ENCODE data around the gene PSG2.
"Not testable (repeated sequence)": the region's sequence is repeated elsewhere in the genome, so short reads cannot be mapped to it uniquely, and the experiment has no call there.

The PSG2 gene

DNA sequence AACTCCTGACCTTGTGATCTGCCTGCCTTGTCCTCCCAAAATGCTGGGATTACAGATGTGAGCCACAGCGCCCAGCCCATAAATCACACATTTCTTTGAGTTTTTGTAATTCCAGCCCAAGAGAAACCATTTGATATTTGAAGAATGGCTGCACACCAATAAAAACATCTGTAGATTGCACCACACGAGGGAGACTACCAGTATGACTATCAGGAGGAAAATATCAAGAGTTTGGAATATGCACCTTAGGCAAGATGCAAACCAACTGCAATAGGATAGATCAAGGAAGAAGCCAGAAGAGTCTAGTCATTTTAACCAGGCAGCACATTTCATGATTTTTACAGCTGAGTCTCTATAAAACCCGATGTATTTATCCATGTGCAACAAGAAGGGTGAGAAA, 20.1 kb downstream of the PSG2 start:
- not testable (repeated sequence) for H3K4me3 ChIP-seq (ENCODE audit: low read length); H3K36me3 ChIP-seq (ENCODE audit: control insufficient read depth, insufficient read depth, low read length, severe bottlenecking); H3K4me1 ChIP-seq (ENCODE audit: control insufficient read depth, insufficient read depth, low read length); H3K9me3 ChIP-seq (ENCODE audit: control insufficient read depth, low read length); H3K27me3 ChIP-seq (replicated peaks; ENCODE audit: control insufficient read depth, insufficient read depth, low read length); H3K9ac ChIP-seq (ENCODE audit: low read length)
- peak; percentile 5 for DNase-seq (ENCODE audit: low read depth)

DNA sequence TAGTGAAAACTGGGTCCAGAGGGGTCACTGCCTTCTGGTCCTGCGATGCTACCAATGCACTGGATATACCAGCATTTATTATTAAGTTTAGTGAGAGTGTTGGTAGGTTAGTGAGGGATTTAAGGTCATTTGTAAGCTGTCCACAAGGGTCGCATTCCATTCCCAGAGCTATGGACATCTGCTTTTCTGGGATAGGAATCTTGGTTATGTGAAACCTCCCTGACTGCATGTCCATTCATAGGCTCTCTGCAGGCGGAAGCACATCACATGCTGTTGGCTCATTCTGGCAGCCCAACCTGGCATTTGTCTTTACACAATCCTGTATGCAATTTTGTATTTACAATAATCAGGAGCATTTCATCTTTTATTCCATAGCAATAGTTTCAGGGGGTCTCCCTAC, 21.2 kb downstream of the PSG2 start:
- H3K4me3 ChIP-seq (ENCODE audit: low read length); H3K9ac ChIP-seq (ENCODE audit: low read length); H3K9me3 ChIP-seq (ENCODE audit: control insufficient read depth, low read length); DNase-seq (ENCODE audit: low read depth); H3K27me3 ChIP-seq (replicated peaks; ENCODE audit: control insufficient read depth, insufficient read depth, low read length); H3K4me1 ChIP-seq (ENCODE audit: control insufficient read depth, insufficient read depth, low read length); H3K36me3 ChIP-seq (ENCODE audit: control insufficient read depth, insufficient read depth, low read length, severe bottlenecking): not testable (repeated sequence)

DNA sequence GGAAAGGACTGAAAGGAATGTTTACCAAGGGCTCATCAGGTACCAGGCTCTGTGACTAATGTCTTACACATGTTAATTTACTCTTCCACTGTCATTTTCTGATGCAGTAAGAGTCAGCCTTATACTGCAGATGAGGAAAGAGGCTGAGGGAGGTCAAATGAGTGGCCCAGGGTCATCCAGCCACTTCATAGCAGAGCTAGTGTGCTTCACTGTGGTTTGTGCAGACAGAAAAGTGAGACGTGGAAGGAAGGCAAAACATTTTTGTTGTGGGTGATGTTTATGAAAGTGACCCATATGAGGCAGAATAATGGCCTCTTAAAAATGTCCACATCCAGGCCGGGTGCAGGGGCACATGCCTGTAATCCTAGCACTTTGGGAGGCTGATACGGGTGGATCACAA, 22.2 kb downstream of the PSG2 start:
- not testable (repeated sequence) for H3K27me3 ChIP-seq (replicated peaks; ENCODE audit: control insufficient read depth, insufficient read depth, low read length); H3K9ac ChIP-seq (ENCODE audit: low read length); DNase-seq (ENCODE audit: low read depth); H3K4me3 ChIP-seq (ENCODE audit: low read length); H3K9me3 ChIP-seq (ENCODE audit: control insufficient read depth, low read length); H3K36me3 ChIP-seq (ENCODE audit: control insufficient read depth, insufficient read depth, low read length, severe bottlenecking); H3K4me1 ChIP-seq (ENCODE audit: control insufficient read depth, insufficient read depth, low read length)

DNA sequence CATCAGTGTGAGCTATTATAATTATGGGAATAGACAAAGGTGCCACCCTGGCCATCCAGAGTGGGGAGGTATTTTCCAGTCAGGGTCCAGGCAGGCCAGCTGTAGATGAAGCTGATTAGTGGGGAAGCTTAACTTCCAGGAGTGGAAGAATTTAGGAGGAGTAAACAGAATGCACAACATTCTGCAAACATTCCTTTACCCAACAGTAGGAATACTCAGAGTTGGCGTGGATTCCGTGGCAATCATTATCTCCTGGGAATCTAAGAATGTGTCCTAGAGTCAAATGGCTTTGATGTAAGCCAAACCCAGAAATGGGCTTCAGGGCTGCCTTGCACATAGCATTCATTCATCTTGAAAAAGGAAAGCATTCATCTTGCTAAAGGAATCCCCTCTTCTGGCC, 23.0 kb downstream of the PSG2 start:
- H3K36me3 ChIP-seq (ENCODE audit: control insufficient read depth, insufficient read depth, low read length, severe bottlenecking); H3K9me3 ChIP-seq (ENCODE audit: control insufficient read depth, low read length); H3K4me3 ChIP-seq (ENCODE audit: low read length); DNase-seq (ENCODE audit: low read depth); H3K9ac ChIP-seq (ENCODE audit: low read length); H3K27me3 ChIP-seq (replicated peaks; ENCODE audit: control insufficient read depth, insufficient read depth, low read length); H3K4me1 ChIP-seq (ENCODE audit: control insufficient read depth, insufficient read depth, low read length): not testable (repeated sequence)

- H3K4me3 ChIP-seq (ENCODE audit: low read length); DNase-seq (ENCODE audit: low read depth); H3K9ac ChIP-seq (ENCODE audit: low read length); H3K4me1 ChIP-seq (ENCODE audit: control insufficient read depth, insufficient read depth, low read length); H3K36me3 ChIP-seq (ENCODE audit: control insufficient read depth, insufficient read depth, low read length, severe bottlenecking); H3K27me3 ChIP-seq (replicated peaks; ENCODE audit: control insufficient read depth, insufficient read depth, low read length); H3K9me3 ChIP-seq (ENCODE audit: control insufficient read depth, low read length): not testable (repeated sequence)
Measured at GRCh38 chr19:43058440-43058839, 24.1 kb downstream of the PSG2 start.

DNA sequence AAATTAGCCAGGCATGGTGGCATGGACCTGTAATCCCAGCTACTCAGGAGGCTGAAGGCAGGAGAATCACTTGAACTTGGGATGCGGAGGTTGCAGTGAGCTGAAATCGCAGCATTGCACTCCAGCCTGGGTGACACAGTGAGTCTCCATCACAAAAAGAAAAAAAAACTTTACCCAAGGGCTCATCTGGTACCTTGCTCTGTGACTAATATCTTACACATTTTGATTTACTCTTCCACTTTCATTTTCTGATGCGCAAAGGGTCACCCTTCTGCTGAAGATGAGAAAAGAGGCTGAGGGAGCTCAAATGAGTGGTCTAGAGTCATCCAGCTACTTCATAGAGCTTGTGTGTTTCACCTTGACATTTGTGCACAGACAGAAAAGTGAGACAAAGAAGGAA, 34.5 kb downstream of the PSG2 start:
- H3K9me3 ChIP-seq (ENCODE audit: control insufficient read depth, low read length); H3K9ac ChIP-seq (ENCODE audit: low read length); H3K27me3 ChIP-seq (replicated peaks; ENCODE audit: control insufficient read depth, insufficient read depth, low read length); H3K4me3 ChIP-seq (ENCODE audit: low read length); H3K36me3 ChIP-seq (ENCODE audit: control insufficient read depth, insufficient read depth, low read length, severe bottlenecking); DNase-seq (ENCODE audit: low read depth); H3K4me1 ChIP-seq (ENCODE audit: control insufficient read depth, insufficient read depth, low read length): not testable (repeated sequence)

- H3K9me3 ChIP-seq (ENCODE audit: control insufficient read depth, low read length); H3K9ac ChIP-seq (ENCODE audit: low read length); DNase-seq (ENCODE audit: low read depth); H3K4me3 ChIP-seq (ENCODE audit: low read length); H3K27me3 ChIP-seq (replicated peaks; ENCODE audit: control insufficient read depth, insufficient read depth, low read length); H3K36me3 ChIP-seq (ENCODE audit: control insufficient read depth, insufficient read depth, low read length, severe bottlenecking); H3K4me1 ChIP-seq (ENCODE audit: control insufficient read depth, insufficient read depth, low read length): not testable (repeated sequence)
Measured at GRCh38 chr19:43046578-43046977, 35.9 kb downstream of the PSG2 start.

GRCh38 chr19:43043492-43044180, 38.9 kb downstream of the PSG2 start:
- not testable (repeated sequence) for H3K9ac ChIP-seq (ENCODE audit: low read length); H3K9me3 ChIP-seq (ENCODE audit: control insufficient read depth, low read length); H3K36me3 ChIP-seq (ENCODE audit: control insufficient read depth, insufficient read depth, low read length, severe bottlenecking); H3K4me1 ChIP-seq (ENCODE audit: control insufficient read depth, insufficient read depth, low read length); H3K27me3 ChIP-seq (replicated peaks; ENCODE audit: control insufficient read depth, insufficient read depth, low read length); DNase-seq (ENCODE audit: low read depth); H3K4me3 ChIP-seq (ENCODE audit: low read length)

- H3K27me3 ChIP-seq (replicated peaks; ENCODE audit: control insufficient read depth, insufficient read depth, low read length); H3K4me1 ChIP-seq (ENCODE audit: control insufficient read depth, insufficient read depth, low read length); H3K9ac ChIP-seq (ENCODE audit: low read length); H3K9me3 ChIP-seq (ENCODE audit: control insufficient read depth, low read length); H3K4me3 ChIP-seq (ENCODE audit: low read length); H3K36me3 ChIP-seq (ENCODE audit: control insufficient read depth, insufficient read depth, low read length, severe bottlenecking): not testable (repeated sequence)
- peak; percentile 60 for DNase-seq (ENCODE audit: low read depth)
Measured at GRCh38 chr19:43031645-43032044, 50.9 kb downstream of the PSG2 start.

DNA sequence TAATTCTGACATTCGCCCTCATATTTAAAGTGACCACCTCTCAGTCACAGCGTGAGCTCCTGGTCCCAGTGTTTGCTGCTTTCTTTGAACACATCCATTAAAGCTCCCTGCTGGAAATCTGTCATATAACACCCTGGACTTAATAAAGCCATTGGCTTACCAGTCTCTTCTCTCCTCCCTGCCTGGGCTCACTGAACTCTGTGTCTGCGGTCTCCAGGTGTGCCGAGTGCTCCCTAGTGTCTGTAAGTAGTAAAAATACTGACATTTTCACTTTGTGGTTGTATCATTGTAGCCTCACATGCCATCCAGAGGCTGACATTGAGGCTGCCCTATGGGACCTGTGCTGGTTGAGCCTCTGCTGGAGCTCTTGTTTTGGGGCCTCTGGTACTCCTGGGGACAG, 53.6 kb downstream of the PSG2 start:
- no peaks in the 10 kb centered on the region for H3K27me3 ChIP-seq (replicated peaks; ENCODE audit: control insufficient read depth, insufficient read depth, low read length)
- H3K9ac ChIP-seq (ENCODE audit: low read length), result no peak overlapping the region
- no peaks in the 10 kb centered on the region for H3K36me3 ChIP-seq (ENCODE audit: control insufficient read depth, insufficient read depth, low read length, severe bottlenecking)
- DNase-seq (ENCODE audit: low read depth), result no peak
- no peaks in the 10 kb centered on the region for H3K4me1 ChIP-seq (ENCODE audit: control insufficient read depth, insufficient read depth, low read length)
- no peaks in the 10 kb centered on the region for H3K9me3 ChIP-seq (ENCODE audit: control insufficient read depth, low read length)
- H3K4me3 ChIP-seq (ENCODE audit: low read length), result no peak overlapping the region

DNA sequence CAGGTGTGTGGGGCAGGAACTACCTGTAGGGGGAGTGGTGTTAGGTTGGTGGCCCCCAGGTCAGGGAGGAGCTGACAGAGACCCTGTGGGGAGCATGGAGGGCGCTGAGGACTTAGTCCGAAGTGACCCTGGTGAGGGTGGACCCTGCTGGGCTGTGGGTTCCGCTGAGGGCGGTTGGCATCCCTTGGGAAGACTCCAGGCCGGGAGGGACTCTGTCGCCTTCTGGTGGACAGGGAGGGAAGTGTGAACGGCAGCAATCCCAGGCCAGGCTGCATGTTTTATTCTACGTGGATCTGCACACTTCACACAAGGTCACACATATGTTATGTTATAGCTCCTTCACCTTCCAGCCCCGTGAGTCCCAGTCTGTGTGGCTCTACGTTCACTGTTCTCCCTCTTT, 54.5 kb downstream of the PSG2 start:
- not testable (repeated sequence) for H3K9me3 ChIP-seq (ENCODE audit: control insufficient read depth, low read length); H3K36me3 ChIP-seq (ENCODE audit: control insufficient read depth, insufficient read depth, low read length, severe bottlenecking); H3K27me3 ChIP-seq (replicated peaks; ENCODE audit: control insufficient read depth, insufficient read depth, low read length); H3K4me3 ChIP-seq (ENCODE audit: low read length); H3K4me1 ChIP-seq (ENCODE audit: control insufficient read depth, insufficient read depth, low read length); H3K9ac ChIP-seq (ENCODE audit: low read length); DNase-seq (ENCODE audit: low read depth)

- H3K4me1 ChIP-seq (ENCODE audit: control insufficient read depth, insufficient read depth, low read length); H3K27me3 ChIP-seq (replicated peaks; ENCODE audit: control insufficient read depth, insufficient read depth, low read length); H3K9ac ChIP-seq (ENCODE audit: low read length); DNase-seq (ENCODE audit: low read depth); H3K9me3 ChIP-seq (ENCODE audit: control insufficient read depth, low read length); H3K36me3 ChIP-seq (ENCODE audit: control insufficient read depth, insufficient read depth, low read length, severe bottlenecking); H3K4me3 ChIP-seq (ENCODE audit: low read length): not testable (repeated sequence)
Measured at GRCh38 chr19:43027061-43027460, 55.4 kb downstream of the PSG2 start.
